HCT116 (cell line): ENCODE measurements around the gene CGB5.

ENCODE experiments used
- ATF3 ChIP-seq: IDR thresholded peaks from 2 replicates; pipeline ENCODE4 v1.6.1; 2012
- CTCF ChIP-seq, 3 experiments: fragments of 200-600 bp in 1 of 3; sonication (generic) in 1 of 3; IDR thresholded peaks in 2 of 3; conservative IDR thresholded peaks in 1 of 3; 2 replicates each; pipeline ENCODE4 v1.5.1; 2012 to 2017; ENCODE audit warnings: low read depth in 2 of 3, low read length in 2 of 3, antibody characterized with exemption in 1 of 3, borderline replicate concordance in 1 of 3, control low read depth in 1 of 3, mild to moderate bottlenecking in 1 of 3, mixed read lengths in 1 of 3, mixed run types in 1 of 3, moderate library complexity in 1 of 3; ENCODE audit not compliant: insufficient read depth in 1 of 3
- EGR1 ChIP-seq: IDR thresholded peaks from 2 replicates; pipeline ENCODE4 v1.6.1; 2012; ENCODE audit warnings: low read depth
- EZH2 ChIP-seq: fragments of 200-600 bp; sonication (generic); IDR thresholded peaks from 2 replicates; pipeline ENCODE4 v1.6.1; 2017; ENCODE audit warnings: antibody characterized with exemption, mixed run types
- EZH2phosphoT487 ChIP-seq: fragments of 200-600 bp; IDR thresholded peaks from 2 replicates; pipeline ENCODE4 v1.6.1; 2018; ENCODE audit warnings: antibody characterized with exemption, borderline replicate concordance
- JUND ChIP-seq: IDR thresholded peaks from 2 replicates; pipeline ENCODE4 v1.6.1; 2012
- POLR2A ChIP-seq: IDR thresholded peaks from 2 replicates; pipeline ENCODE4 v1.7.0; 2011; ENCODE audit warnings: borderline replicate concordance; ENCODE audit not compliant: insufficient read depth, insufficient read length; ENCODE audit errors: extremely low read depth
- POLR2AphosphoS5 ChIP-seq: IDR thresholded peaks from 2 replicates; pipeline ENCODE4 v1.6.1; 2011; ENCODE audit warnings: mild to moderate bottlenecking, low read depth, low read length, moderate library complexity
- SIN3A ChIP-seq: IDR thresholded peaks from 2 replicates; pipeline ENCODE4 v1.6.1; 2012; ENCODE audit warnings: low read depth
- TCF7L2 ChIP-seq: IDR thresholded peaks from 2 replicates; pipeline ENCODE4 v1.7.0; 2011; ENCODE audit warnings: borderline replicate concordance, inconsistent platforms; ENCODE audit not compliant: insufficient read depth, insufficient read length; ENCODE audit errors: extremely low read depth
- YY1 ChIP-seq: IDR thresholded peaks from 2 replicates; pipeline ENCODE4 v1.6.1; 2011; ENCODE audit warnings: low read length, low read depth, moderate library complexity, mild to moderate bottlenecking; ENCODE audit not compliant: insufficient replicate concordance; ENCODE audit errors: extremely low read depth
- ZFX ChIP-seq: fragments of 450-650 bp; IDR thresholded peaks from 2 replicates; pipeline ENCODE4 v1.6.1; 2017

- TF ChIP-seq YY1 (no peak), POLR2A (no peak), CTCF (IDR thresholded peaks at IDR 0.05 in 2 of 3, conservative IDR thresholded peaks at IDR 0.05 in 1 of 3; ENCODE audit: borderline replicate concordance in 1 of 3, insufficient read depth in 1 of 3, low read depth in 2 of 3, low read length in 2 of 3) (no peak), POLR2AphosphoS5 (no peak), EZH2phosphoT487 (no peak), ZFX (no peak), ATF3 (no peak), EGR1 (no peak), JUND (no peak), SIN3A (no peak), TCF7L2 (no peak), EZH2 (no peak)
These were observed 15.4 kb downstream of the CGB5 start for GRCh38 chr19:49059053-49059452.
